HL-60 (cell line): ENCODE measurements around the gene ACO2.
"Not testable (repeated sequence)": the region's sequence is repeated elsewhere in the genome, so short reads cannot be mapped to it uniquely, and the experiment has no call there.

Experiments used
- DNase-seq, 2 experiments: peaks; one replicate each; pipeline ENCODE4 v3.0.0-alpha.2; 2010 to 2020; ENCODE audit warnings: low read depth in 1 of 2, low spot score in 1 of 2
- H3K27ac ChIP-seq: fragments of 250-450 bp; sonication (Bioruptor Pico); replicated peaks from 2 replicates; pipeline ENCODE4 v1.5.1; 2020; ENCODE audit warnings: mild to moderate bottlenecking, moderate library complexity
- H3K27me3 ChIP-seq: fragments of 250-450 bp; sonication (Bioruptor Pico); 2 replicates; pipeline ENCODE4 v1.5.1; 2021; ENCODE audit warnings: mild to moderate bottlenecking, moderate library complexity; ENCODE audit not compliant: insufficient read depth, poor library complexity, severe bottlenecking
- H3K4me3 ChIP-seq: replicated peaks from 2 replicates; pipeline ENCODE4 v1.5.1; 2011; ENCODE audit warnings: mild to moderate bottlenecking, control low read depth, low read length; ENCODE audit not compliant: insufficient read depth
- CTCF ChIP-seq: IDR thresholded peaks from one replicate; pipeline ENCODE4 v1.5.1; 2011; ENCODE audit warnings: low read length, control low read depth, inconsistent platforms; ENCODE audit not compliant: insufficient read depth
- GABPA ChIP-seq: IDR thresholded peaks from 2 replicates; pipeline ENCODE4 v1.6.1; 2012; ENCODE audit warnings: low read depth
- POLR2AphosphoS5 ChIP-seq: IDR thresholded peaks from 2 replicates; pipeline ENCODE4 v1.6.1; 2012; ENCODE audit warnings: low read depth
- SPI1 ChIP-seq: IDR thresholded peaks from 2 replicates; pipeline ENCODE4 v1.6.1; 2012; ENCODE audit warnings: low read depth, mild to moderate bottlenecking, borderline replicate concordance
- TF ChIP-seq, protein P1 (sequence below): IDR thresholded peaks from 2 replicates; pipeline ENCODE4 v1.6.1; 2012; ENCODE audit warnings: low read depth; ENCODE audit not compliant: insufficient replicate concordance

ACO2 gene

GRCh38 chr22:41436322-41437113, 32.4 kb upstream of the ACO2 start:
- no peak for TF ChIP-seq SPI1
- TF ChIP-seq POLR2AphosphoS5, result no peak
- TF ChIP-seq GABPA, result no peak
- TF ChIP-seq CTCF, result no peak
- TF ChIP-seq, protein P1, sequence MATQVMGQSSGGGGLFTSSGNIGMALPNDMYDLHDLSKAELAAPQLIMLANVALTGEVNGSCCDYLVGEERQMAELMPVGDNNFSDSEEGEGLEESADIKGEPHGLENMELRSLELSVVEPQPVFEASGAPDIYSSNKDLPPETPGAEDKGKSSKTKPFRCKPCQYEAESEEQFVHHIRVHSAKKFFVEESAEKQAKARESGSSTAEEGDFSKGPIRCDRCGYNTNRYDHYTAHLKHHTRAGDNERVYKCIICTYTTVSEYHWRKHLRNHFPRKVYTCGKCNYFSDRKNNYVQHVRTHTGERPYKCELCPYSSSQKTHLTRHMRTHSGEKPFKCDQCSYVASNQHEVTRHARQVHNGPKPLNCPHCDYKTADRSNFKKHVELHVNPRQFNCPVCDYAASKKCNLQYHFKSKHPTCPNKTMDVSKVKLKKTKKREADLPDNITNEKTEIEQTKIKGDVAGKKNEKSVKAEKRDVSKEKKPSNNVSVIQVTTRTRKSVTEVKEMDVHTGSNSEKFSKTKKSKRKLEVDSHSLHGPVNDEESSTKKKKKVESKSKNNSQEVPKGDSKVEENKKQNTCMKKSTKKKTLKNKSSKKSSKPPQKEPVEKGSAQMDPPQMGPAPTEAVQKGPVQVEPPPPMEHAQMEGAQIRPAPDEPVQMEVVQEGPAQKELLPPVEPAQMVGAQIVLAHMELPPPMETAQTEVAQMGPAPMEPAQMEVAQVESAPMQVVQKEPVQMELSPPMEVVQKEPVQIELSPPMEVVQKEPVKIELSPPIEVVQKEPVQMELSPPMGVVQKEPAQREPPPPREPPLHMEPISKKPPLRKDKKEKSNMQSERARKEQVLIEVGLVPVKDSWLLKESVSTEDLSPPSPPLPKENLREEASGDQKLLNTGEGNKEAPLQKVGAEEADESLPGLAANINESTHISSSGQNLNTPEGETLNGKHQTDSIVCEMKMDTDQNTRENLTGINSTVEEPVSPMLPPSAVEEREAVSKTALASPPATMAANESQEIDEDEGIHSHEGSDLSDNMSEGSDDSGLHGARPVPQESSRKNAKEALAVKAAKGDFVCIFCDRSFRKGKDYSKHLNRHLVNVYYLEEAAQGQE, result no peak
- Histone ChIP-seq H3K27me3 (no peaks in the 10 kb centered on the region), H3K27ac (no peak overlapping the region), H3K4me3 (no peak overlapping the region)
- no peak for DNase-seq

DNA sequence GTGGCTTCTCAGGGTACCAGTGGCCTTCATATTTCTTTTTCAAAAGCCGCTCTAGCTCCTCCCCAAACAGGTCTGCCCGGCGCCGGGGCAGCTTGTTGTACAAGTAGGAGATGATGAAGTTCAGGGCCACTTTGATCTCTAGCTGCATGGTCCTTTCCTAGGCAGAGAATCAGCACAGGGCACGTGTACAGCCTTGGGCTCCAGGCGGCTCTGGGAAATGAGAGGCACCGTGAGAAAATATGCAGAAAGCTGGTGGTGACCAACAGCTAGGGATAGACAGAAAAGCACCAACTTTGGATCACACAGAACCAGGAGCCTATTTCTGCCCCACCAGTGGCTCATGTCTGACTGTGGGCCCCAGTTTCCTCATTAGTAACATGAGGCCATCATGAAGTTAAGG, 31.7 kb upstream of the ACO2 start:
- no peak overlapping the region for H3K27ac ChIP-seq
- TF ChIP-seq CTCF (no peak), POLR2AphosphoS5 (no peak), SPI1 (no peak), GABPA (no peak)
- TF ChIP-seq, protein P1, result no peak
- H3K4me3 ChIP-seq, result no peak overlapping the region
- DNase-seq, result no peak
- H3K27me3 ChIP-seq, result no peaks in the 10 kb centered on the region

- DNase-seq, H3K4me3 ChIP-seq, H3K27ac ChIP-seq, H3K27me3 ChIP-seq: not testable (repeated sequence)
These were observed 28.4 kb upstream of the ACO2 start for GRCh38 chr22:41440511-41440910.

GRCh38 chr22:41442240-41442792, 26.6 kb upstream of the ACO2 start:
- Histone ChIP-seq H3K27ac (no peak overlapping the region), H3K4me3 (no peak overlapping the region), H3K27me3 (no peaks in the 10 kb centered on the region)
- no peak for TF ChIP-seq CTCF
- TF ChIP-seq POLR2AphosphoS5, result no peak
- TF ChIP-seq, protein P1, result no peak
- TF ChIP-seq GABPA, result no peak
- no peak for TF ChIP-seq SPI1
- no peak for DNase-seq
